SK-N-SH (cell line): ENCODE results near the gene TCF25. TPM values are rescaled to one million over a fixed set of nuclear protein-coding genes. Genes with fewer than 3 reads are reported as not detected.

Experiments
- CTCF ChIA-PET: fragments of 300-600, 350-600 bp; formaldehyde crosslinking; extraction: SDS; loops from one replicate; lab custom pipeline; 2021; lab: Yijun Ruan, JAX
- POLR2A ChIA-PET: fragments of 350-600 bp; sonication (Branson Sonifier 250); formaldehyde crosslinking; extraction: SDS; loops from one replicate; lab custom pipeline; 2020; ENCODE audit warnings: antibody characterized with exemption, inconsistent platforms; lab: Yijun Ruan, JAX
- DNase-seq: peaks from one replicate; pipeline ENCODE4 v3.0.0; 2012
- H2AFZ ChIP-seq: fragments of 200-600 bp; sonication (generic); 2 replicates; pipeline ENCODE4 v1.8.1; 2016; ENCODE audit warnings: antibody characterized with exemption, mild to moderate bottlenecking, low read depth
- H3F3A ChIP-seq: fragments of 200-600 bp; sonication (generic); replicated peaks from 2 replicates; pipeline ENCODE3; 2016; ENCODE audit warnings: antibody characterized with exemption, mild to moderate bottlenecking; ENCODE audit not compliant: insufficient read depth
- H3K27ac ChIP-seq, 2 experiments: fragments of 200-500 bp in 1 of 2; fragments of 200-600 bp in 1 of 2; sonication (Bioruptor generic) in 1 of 2; sonication (generic), shearing (Covaris generic) in 1 of 2; 2 replicates each; pipeline versions ENCODE4 v1.5.1 to v1.6.1; 2014 to 2016; ENCODE audit warnings: low read depth in 2 of 2, inconsistent platforms in 1 of 2, low read length in 1 of 2, mild to moderate bottlenecking in 1 of 2, mixed read lengths in 1 of 2
- H3K27me3 ChIP-seq: fragments of 200-600 bp; sonication (generic), shearing (Covaris generic); 2 replicates; pipeline ENCODE4 v1.6.1; 2016; ENCODE audit warnings: mixed run types; ENCODE audit not compliant: insufficient read depth
- H3K36me3 ChIP-seq, 2 experiments: fragments of 200-500 bp in 1 of 2; fragments of 200-600 bp in 1 of 2; sonication (Bioruptor generic) in 1 of 2; sonication (generic) in 1 of 2; replicated peaks in 1 of 2; 2 replicates each; pipeline versions ENCODE3 to v1.5.1; 2014 to 2016; ENCODE audit warnings: low read length in 1 of 2, mild to moderate bottlenecking in 1 of 2; ENCODE audit not compliant: insufficient read depth in 2 of 2, control insufficient read depth in 1 of 2
- H3K4me1 ChIP-seq, 2 experiments: fragments of 200-500 bp in 1 of 2; fragments of 200-600 bp in 1 of 2; sonication (Bioruptor generic) in 1 of 2; sonication (generic), shearing (Covaris generic) in 1 of 2; 2 replicates each; pipeline versions ENCODE4 v1.5.1 to v1.6.1; 2014 to 2016; ENCODE audit warnings: low read depth in 1 of 2, low read length in 1 of 2, mixed run types in 1 of 2; ENCODE audit not compliant: insufficient read depth in 2 of 2, control insufficient read depth in 1 of 2
- H3K4me2 ChIP-seq: fragments of 200-600 bp; sonication (generic), shearing (Covaris generic); 2 replicates; pipeline ENCODE4 v1.6.1; 2017; ENCODE audit warnings: mixed run types
- H3K4me3 ChIP-seq, 2 experiments: fragments of 200-500 bp in 1 of 2; fragments of 200-600 bp in 1 of 2; sonication (Bioruptor generic) in 1 of 2; sonication (generic), shearing (Covaris generic) in 1 of 2; 2 replicates each; pipeline versions ENCODE4 v1.5.1 to v1.8.1; 2014 to 2016; ENCODE audit warnings: low read depth in 2 of 2, inconsistent platforms in 1 of 2, low read length in 1 of 2, mild to moderate bottlenecking in 1 of 2, mixed read lengths in 1 of 2, moderate library complexity in 1 of 2
- H3K79me2 ChIP-seq: fragments of 200-600 bp; sonication (generic); 2 replicates; pipeline ENCODE4 v1.8.1; 2017; ENCODE audit warnings: mild to moderate bottlenecking; ENCODE audit not compliant: insufficient read depth
- H3K9ac ChIP-seq: fragments of 200-600 bp; sonication (generic); 2 replicates; pipeline ENCODE4 v1.6.1; 2017; ENCODE audit warnings: mixed run types
- H3K9me2 ChIP-seq: fragments of 200-600 bp; sonication (generic); 2 replicates; pipeline ENCODE4 v1.6.1; 2017; ENCODE audit warnings: mixed run types
- H3K9me3 ChIP-seq: fragments of 200-600 bp; sonication (generic); 2 replicates; pipeline ENCODE4 v1.6.1; 2017; ENCODE audit warnings: mixed run types, mild to moderate bottlenecking, moderate library complexity
- H4K20me1 ChIP-seq: fragments of 200-600 bp; sonication (generic); 2 replicates; pipeline ENCODE4 v1.6.1; 2017; ENCODE audit warnings: mild to moderate bottlenecking, mixed run types; ENCODE audit not compliant: insufficient read depth
- CHD2 ChIP-seq: fragments of 150-350 bp; IDR thresholded peaks from 2 replicates; pipeline ENCODE4 v1.6.1; 2018; ENCODE audit warnings: low read length; ENCODE audit not compliant: partially characterized antibody
- ELF1 ChIP-seq: IDR thresholded peaks from 2 replicates; pipeline ENCODE4 v1.4.0; 2012
- EZH2phosphoT487 ChIP-seq: fragments of 200-600 bp; sonication (generic); IDR thresholded peaks from 2 replicates; pipeline ENCODE4 v1.6.1; 2017; ENCODE audit warnings: low read depth, mixed run types, mild to moderate bottlenecking, antibody characterized with exemption, moderate library complexity, borderline replicate concordance
- FOSL2 ChIP-seq: IDR thresholded peaks from 2 replicates; pipeline ENCODE4 v1.4.0; 2012; ENCODE audit warnings: low read depth, mild to moderate bottlenecking, moderate library complexity, borderline replicate concordance
- GABPA ChIP-seq: IDR thresholded peaks from 2 replicates; pipeline ENCODE4 v1.4.0; 2012; ENCODE audit warnings: low read depth, mild to moderate bottlenecking
- GATA2 ChIP-seq: sonication (generic); formaldehyde crosslinking; IDR thresholded peaks from 2 replicates; pipeline ENCODE4 v1.5.0; 2020; ENCODE audit warnings: mild to moderate bottlenecking, missing genetic modification reagents
- MEF2A ChIP-seq: IDR thresholded peaks from 2 replicates; pipeline ENCODE4 v1.4.0; 2012; ENCODE audit warnings: low read depth, borderline replicate concordance
- MXI1 ChIP-seq: IDR thresholded peaks from 2 replicates; pipeline ENCODE4 v1.6.1; 2012; ENCODE audit warnings: mild to moderate bottlenecking, low read depth, low read length, improper control_type of control experiment
- NFIC ChIP-seq: IDR thresholded peaks from 2 replicates; pipeline ENCODE4 v1.4.0; 2012; ENCODE audit warnings: borderline replicate concordance
- POLR2AphosphoS5 ChIP-seq: IDR thresholded peaks from 2 replicates; pipeline ENCODE4 v1.6.1; 2012; ENCODE audit warnings: low read depth, low read length
- RAD21 ChIP-seq: IDR thresholded peaks from 2 replicates; pipeline ENCODE4 v1.6.1; 2012; ENCODE audit warnings: mild to moderate bottlenecking, low read length
- RCOR1 ChIP-seq: fragments of 150-350 bp; IDR thresholded peaks from 2 replicates; pipeline ENCODE4 v1.6.1; 2017; ENCODE audit warnings: antibody characterized with exemption, low read length
- RXRA ChIP-seq: IDR thresholded peaks from 2 replicates; pipeline ENCODE4 v1.4.0; 2012; ENCODE audit warnings: low read depth, mild to moderate bottlenecking, borderline replicate concordance
- SMC3 ChIP-seq: IDR thresholded peaks from 2 replicates; pipeline ENCODE4 v1.6.1; 2012; ENCODE audit warnings: low read depth, low read length, improper control_type of control experiment
- TAF1 ChIP-seq: IDR thresholded peaks from 2 replicates; pipeline ENCODE4 v1.6.1; 2012; ENCODE audit warnings: low read depth, mild to moderate bottlenecking, low read length, moderate library complexity, borderline replicate concordance
- WGBS: methylation state at CpG from one replicate; pipeline ENCODE4 v1.1.6; 2017; ENCODE audit warnings: low lambda C conversion rate; 5-methylcytosine and 5-hydroxymethylcytosine counted together
- polyA plus RNA-seq, 3 experiments: library from polyadenylated mRNA; depleted of rRNA; stranded (reverse); fragments of >200 nt; gene quantifications; 2 replicates each; pipeline ENCODE4 v1.2.3, GENCODE V29; 2012
- TF ChIP-seq, protein P1 (sequence below): fragments of 150-350 bp; IDR thresholded peaks from 2 replicates; pipeline ENCODE4 v1.6.1; 2016; ENCODE audit warnings: mild to moderate bottlenecking, low read depth, low read length
- TF ChIP-seq, protein P2 (sequence below): fragments of 150-350 bp; IDR thresholded peaks from 2 replicates; pipeline ENCODE4 v1.6.1; 2017; ENCODE audit warnings: antibody characterized with exemption, low read length, low read depth, borderline replicate concordance
- TF ChIP-seq, protein P3 (sequence below): IDR thresholded peaks from 2 replicates; pipeline ENCODE4 v1.6.1; 2012; ENCODE audit warnings: mild to moderate bottlenecking, low read depth, low read length, moderate library complexity
- TF ChIP-seq, protein P4 (sequence below): IDR thresholded peaks from 2 replicates; pipeline ENCODE4; 2012

The TCF25 gene
- polyA plus RNA-seq, 1 of the 3 experiments (the other 2 are of a cell fraction) = 208 TPM

DNA sequence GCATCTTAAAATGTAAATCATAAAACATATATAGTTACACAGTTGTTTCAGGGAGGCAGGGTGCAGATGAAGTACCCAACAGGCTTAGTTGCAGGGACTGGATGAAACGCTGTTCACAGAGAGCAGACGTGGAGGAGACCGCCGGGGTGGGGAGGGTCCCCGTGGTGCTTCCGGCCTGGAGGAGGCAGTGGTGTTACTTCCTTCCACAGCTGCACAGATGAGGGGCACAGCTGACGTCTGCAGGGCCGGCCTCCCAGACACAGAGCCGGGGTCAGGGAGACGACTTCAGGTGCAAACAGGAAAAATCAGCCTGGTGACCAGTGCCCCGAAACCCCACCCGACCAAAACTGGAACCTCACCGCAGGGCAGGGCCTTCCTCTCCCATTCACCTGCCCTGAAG lies 28.0 kb upstream of the TCF25 start:
- Histone ChIP-seq H4K20me1 (no peaks in the 10 kb centered on the region), H3K9me3 (no peaks in the 10 kb centered on the region), H3K9me2 (no peaks in the 10 kb centered on the region), H2AFZ (no peak overlapping the region), H3K27me3 (no peaks in the 10 kb centered on the region), H3F3A (peaks cover 14% of the 10 kb centered on the region), H3K4me2 (no peak overlapping the region), H3K79me2 (no peaks in the 10 kb centered on the region), H3K4me3 (no peak overlapping the region), H3K4me1 (peaks cover 11 to 13% of the 10 kb centered on the region in 2 experiments; a peak in 2 of 4 replicates), H3K27ac (no peak overlapping the region), H3K9ac (no peak overlapping the region), H3K36me3 (no peaks in the 10 kb centered on the region)
- 96% methylated on average over 10 of the region's 13 CpGs for WGBS
- DNase-seq = no peak
- ChIA-PET CTCF (interaction anchor here (1.0 to 7.0 kb wide), 2 partner anchors 10 to 15 kb away, joined by 3 to 68 read pairs; no protein-coding TSS in a partner anchor), POLR2A (no interaction called here)
- TF ChIP-seq FOSL2 (no peak), RCOR1 (no peak), RAD21 (no peak), GABPA (no peak), MXI1 (no peak), SMC3 (no peak), POLR2AphosphoS5 (no peak), NFIC (no peak), RXRA (no peak), MEF2A (no peak), GATA2 (CRISPR knock-in tag) (no peak), TAF1 (no peak), EZH2phosphoT487 (no peak), ELF1 (no peak), CHD2 (no peak)
- TF ChIP-seq, protein P1, sequence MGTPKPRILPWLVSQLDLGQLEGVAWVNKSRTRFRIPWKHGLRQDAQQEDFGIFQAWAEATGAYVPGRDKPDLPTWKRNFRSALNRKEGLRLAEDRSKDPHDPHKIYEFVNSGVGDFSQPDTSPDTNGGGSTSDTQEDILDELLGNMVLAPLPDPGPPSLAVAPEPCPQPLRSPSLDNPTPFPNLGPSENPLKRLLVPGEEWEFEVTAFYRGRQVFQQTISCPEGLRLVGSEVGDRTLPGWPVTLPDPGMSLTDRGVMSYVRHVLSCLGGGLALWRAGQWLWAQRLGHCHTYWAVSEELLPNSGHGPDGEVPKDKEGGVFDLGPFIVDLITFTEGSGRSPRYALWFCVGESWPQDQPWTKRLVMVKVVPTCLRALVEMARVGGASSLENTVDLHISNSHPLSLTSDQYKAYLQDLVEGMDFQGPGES = no peak
- TF ChIP-seq, protein P2, sequence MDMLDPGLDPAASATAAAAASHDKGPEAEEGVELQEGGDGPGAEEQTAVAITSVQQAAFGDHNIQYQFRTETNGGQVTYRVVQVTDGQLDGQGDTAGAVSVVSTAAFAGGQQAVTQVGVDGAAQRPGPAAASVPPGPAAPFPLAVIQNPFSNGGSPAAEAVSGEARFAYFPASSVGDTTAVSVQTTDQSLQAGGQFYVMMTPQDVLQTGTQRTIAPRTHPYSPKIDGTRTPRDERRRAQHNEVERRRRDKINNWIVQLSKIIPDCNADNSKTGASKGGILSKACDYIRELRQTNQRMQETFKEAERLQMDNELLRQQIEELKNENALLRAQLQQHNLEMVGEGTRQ = no peak
- TF ChIP-seq, protein P3, sequence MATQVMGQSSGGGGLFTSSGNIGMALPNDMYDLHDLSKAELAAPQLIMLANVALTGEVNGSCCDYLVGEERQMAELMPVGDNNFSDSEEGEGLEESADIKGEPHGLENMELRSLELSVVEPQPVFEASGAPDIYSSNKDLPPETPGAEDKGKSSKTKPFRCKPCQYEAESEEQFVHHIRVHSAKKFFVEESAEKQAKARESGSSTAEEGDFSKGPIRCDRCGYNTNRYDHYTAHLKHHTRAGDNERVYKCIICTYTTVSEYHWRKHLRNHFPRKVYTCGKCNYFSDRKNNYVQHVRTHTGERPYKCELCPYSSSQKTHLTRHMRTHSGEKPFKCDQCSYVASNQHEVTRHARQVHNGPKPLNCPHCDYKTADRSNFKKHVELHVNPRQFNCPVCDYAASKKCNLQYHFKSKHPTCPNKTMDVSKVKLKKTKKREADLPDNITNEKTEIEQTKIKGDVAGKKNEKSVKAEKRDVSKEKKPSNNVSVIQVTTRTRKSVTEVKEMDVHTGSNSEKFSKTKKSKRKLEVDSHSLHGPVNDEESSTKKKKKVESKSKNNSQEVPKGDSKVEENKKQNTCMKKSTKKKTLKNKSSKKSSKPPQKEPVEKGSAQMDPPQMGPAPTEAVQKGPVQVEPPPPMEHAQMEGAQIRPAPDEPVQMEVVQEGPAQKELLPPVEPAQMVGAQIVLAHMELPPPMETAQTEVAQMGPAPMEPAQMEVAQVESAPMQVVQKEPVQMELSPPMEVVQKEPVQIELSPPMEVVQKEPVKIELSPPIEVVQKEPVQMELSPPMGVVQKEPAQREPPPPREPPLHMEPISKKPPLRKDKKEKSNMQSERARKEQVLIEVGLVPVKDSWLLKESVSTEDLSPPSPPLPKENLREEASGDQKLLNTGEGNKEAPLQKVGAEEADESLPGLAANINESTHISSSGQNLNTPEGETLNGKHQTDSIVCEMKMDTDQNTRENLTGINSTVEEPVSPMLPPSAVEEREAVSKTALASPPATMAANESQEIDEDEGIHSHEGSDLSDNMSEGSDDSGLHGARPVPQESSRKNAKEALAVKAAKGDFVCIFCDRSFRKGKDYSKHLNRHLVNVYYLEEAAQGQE = no peak
- TF ChIP-seq, protein P4, sequence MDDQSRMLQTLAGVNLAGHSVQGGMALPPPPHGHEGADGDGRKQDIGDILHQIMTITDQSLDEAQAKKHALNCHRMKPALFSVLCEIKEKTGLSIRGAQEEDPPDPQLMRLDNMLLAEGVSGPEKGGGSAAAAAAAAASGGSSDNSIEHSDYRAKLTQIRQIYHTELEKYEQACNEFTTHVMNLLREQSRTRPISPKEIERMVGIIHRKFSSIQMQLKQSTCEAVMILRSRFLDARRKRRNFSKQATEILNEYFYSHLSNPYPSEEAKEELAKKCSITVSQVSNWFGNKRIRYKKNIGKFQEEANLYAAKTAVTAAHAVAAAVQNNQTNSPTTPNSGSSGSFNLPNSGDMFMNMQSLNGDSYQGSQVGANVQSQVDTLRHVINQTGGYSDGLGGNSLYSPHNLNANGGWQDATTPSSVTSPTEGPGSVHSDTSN = no peak
